Epithelial cell of prostate (primary cell): ENCODE results near the gene CREB3L4.

Source experiments
- DNase-seq: peaks from one replicate; pipeline ENCODE4 v3.0.0-alpha.2; 2011; ENCODE audit warnings: low read depth, low spot score
- H3K27ac ChIP-seq: fragments of 450-650 bp; 2 replicates; pipeline ENCODE4 v1.5.1; 2017; ENCODE audit warnings: mild to moderate bottlenecking

CREB3L4 gene

DNA sequence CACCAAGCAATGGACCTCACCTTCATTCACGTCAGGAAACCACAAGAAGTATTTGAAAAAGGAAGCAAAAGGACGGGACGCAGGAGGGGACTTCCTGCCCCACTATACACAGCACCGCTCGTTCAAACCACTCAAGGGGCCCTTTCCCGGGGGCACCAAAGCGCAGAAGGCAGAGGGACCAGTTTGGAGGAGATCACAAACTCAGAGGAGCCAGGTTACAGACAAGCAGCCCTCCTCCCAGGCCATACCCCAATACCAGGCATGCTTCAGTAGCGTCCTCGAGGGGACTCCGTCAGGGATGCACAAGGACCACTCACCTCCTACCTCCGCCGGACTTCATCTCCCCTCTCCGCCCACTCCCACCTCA lies 10.0 kb upstream of the CREB3L4 start:
- DNase-seq, result no peak
- peak overlapping the region; percentile 83 for H3K27ac ChIP-seq

DNA sequence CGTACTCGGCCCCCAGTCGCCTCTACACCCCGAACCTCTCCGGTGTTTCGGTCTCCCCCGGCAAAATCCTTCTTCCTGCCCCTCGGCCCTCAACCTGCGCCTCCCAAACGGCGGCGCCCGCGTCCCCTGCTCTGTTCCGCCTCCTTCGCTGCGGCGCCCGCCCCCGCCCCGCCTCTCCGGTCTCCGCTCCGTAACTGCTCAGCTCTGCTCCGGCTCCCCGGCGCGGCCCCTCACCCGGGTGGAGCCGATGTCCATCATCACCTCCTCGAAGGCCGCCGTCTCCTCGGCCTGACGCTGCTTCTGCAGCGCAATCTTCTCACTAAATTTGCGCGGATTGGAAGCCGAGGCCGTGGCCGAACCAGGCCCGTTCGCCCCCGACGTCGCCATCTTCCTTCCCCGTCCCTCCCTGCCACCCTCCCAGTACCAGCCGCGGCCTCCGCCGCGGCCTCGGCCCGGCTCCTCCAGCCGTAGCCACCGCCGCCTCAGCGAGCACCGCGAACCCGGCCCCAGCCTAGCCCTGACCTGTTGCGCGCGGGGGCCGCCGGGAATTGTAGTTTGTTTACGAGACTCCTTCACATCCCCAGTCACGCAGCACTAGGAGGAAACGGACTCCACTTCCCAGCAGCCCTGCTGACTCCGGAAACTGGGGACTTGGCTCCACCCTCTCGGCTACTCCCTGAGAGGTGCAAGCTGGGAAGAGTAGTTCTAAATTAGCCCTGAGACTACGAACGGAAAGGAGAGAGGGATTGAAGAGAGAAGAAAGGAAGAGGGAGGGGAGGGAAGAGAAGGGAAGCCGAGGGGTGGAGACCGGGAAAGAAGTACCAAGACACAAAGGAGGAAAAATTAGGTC lies 9.4 kb upstream of the CREB3L4 start, which contains the start of gene CRTC2:
CRTC2 (minus strand) TSS at position 502 of the 850 bp plus-strand sequence; CDS start at position 387, 115 bp downstream.
- peak; percentile 89 for DNase-seq
- peak within 1 kb of the TSS; percentile 83 for H3K27ac ChIP-seq

- H3K27ac ChIP-seq, result peak overlapping the region; percentile 83
Observed at GRCh38 chr1:153958961-153959260, 8.8 kb upstream of the CREB3L4 start.

DNA sequence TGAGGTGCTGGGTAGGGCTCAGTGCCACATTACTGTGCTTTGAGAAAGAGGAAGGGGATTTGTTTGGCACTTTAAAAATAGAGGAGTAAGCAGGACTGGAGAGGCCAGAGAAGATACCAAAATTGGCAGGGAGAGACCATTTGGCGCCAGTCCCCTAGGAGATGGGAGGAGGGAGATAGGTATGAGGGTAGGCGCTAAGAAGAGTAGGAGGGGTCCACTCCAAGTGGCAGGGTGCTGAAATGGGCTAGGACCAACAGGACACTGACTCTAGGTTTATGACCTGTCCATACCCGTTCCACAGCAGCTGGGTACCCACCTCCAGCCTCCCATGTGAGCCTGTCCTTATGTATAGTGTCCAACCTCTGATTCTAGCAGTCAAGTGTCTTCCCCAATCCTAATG lies 8.2 kb upstream of the CREB3L4 start:
- no peak overlapping the region for H3K27ac ChIP-seq
- no peak for DNase-seq

More at GRCh38 chr1:153958961-153959260, 8.8 kb upstream of the CREB3L4 start:
- no peak for DNase-seq

DNA sequence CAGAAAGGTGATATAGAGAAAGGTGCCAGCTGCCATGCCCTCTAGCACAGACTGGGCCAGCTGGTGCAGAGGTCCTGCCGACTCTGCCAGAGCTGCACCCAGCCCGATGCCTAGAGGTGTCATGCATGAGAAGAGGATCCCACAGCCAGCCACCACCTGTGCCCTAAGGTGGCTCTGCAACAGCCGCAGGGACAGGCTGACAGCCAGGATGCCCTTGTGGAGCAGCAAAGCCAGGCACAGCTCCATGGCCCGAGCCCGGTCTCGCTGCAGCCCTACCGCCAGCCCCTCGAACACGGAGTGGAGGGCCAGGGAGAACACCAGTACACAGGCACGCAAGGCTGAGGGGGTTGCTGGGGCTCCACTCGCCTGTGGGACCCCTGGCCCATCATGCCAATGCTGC lies 7.5 kb upstream of the CREB3L4 start:
- no peak for DNase-seq
- H3K27ac ChIP-seq, result no peak overlapping the region

GRCh38 chr1:153961421-153961820 lies 6.3 kb upstream of the CREB3L4 start:
- H3K27ac ChIP-seq, result peak overlapping the region; percentile 93
- no peak for DNase-seq

- DNase-seq, result no peak
- H3K27ac ChIP-seq, result peak overlapping the region; percentile 93
Observed at GRCh38 chr1:153962088-153963029, 5.3 kb upstream of the CREB3L4 start.

- DNase-seq, result peak; percentile 72
- peak within 1 kb of the TSS; percentile 93 for H3K27ac ChIP-seq
Observed at GRCh38 chr1:153963030-153963849, 4.5 kb upstream of the CREB3L4 start, which contains the start of gene SLC39A1. SLC39A1 (minus strand) TSS chr1:153963537; CDS start chr1:153962715, 822 bp downstream.

DNA sequence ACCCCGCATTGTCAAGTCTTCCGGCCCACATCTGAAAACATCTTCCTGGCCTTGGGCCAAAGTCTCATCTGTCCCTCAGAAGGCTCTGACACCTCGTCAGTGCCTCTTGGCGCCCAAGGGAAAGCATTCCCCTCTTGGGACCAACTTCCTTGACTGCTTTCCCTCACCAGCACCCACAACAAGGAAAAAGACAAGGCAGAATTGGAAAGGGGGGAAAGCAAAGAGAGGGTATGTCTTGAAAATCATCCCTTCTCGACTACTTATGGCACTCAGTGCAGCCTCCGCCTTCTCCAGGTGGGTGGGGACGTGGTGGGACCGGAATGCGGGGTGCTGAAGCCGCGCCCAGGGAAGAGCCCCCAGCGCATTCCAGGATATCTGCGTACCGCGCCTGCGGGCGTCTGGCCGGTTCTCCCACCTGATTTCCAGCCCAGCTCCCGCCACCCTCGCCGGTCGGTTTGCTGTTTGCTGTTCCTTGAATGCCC lies 3.8 kb upstream of the CREB3L4 start:
- DNase-seq, result no peak
- peak overlapping the region; percentile 93 for H3K27ac ChIP-seq

DNA sequence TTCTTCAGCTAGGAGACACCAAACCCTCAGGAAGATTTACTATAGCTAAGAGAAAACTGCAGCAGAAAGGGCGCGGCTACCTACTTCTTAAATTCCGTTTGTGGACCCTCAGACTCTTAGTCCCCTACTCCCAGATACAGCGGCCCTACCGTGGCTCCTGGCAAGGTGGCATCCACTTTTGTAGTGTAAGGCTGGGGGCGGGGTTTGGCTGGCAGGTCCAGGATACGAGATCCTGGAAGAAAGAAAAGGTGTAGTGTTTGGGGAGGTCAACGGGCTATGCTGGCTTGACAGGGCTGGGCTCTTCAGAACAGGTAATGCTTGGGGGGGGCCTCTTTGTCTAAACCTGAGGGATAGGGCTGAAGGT lies 280 bp downstream of the CREB3L4 start:
- peak overlapping the region; percentile 79 for H3K27ac ChIP-seq
- no peak for DNase-seq

DNA sequence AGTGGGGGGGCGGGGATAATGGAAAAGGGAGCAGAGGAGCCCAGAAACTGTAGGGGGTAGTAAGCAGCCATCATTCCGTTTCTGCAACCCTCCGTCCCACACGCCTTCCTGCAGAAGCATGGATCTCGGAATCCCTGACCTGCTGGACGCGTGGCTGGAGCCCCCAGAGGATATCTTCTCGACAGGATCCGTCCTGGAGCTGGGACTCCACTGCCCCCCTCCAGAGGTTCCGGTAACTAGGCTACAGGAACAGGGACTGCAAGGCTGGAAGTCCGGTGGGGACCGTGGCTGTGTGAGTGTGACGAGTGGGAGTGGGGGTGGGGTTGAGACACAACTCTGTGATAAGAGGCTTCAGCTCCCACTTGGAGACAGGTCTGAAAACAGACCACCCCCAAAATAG lies 706 bp downstream of the CREB3L4 start:
- H3K27ac ChIP-seq, result no peak overlapping the region
- DNase-seq, result no peak

DNA sequence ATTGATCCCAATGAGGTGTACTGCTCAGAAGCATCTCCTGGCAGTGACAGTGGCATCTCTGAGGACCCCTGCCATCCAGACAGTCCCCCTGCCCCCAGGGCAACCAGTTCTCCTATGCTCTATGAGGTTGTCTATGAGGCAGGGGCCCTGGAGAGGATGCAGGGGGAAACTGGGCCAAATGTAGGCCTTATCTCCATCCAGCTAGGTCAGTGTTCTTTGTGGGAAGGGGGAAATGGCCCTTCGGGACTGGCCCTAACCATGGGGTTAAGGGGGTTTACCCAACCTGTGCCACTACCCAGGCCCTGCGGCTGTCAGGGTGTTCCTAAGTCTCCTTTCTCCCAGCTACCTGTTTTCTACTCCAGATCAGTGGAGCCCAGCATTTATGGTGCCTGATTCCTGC lies 1.3 kb downstream of the CREB3L4 start:
- H3K27ac ChIP-seq, result no peak overlapping the region
- no peak for DNase-seq

DNA sequence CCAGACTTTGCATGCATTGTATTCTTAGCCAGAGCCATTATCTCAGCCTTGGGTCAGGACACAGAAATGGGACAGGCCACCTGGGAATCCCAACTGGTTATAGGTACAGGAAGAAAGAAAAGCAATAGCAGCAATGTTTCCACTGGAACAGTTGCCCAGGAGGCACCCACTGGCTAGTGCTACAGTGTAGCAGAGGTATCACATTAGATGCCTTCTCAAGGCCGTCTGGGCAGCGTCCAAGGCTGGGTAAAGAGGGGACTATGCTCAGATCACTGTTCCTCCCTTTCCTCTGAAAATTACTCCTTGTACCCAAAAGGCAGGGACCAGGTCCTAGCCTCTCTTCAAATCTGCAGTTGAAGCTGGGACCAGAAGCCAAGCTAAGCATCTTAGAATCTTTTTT lies 2.6 kb downstream of the CREB3L4 start:
- no peak overlapping the region for H3K27ac ChIP-seq
- DNase-seq, result no peak

GRCh38 chr1:153973071-153973470 lies 5.4 kb downstream of the CREB3L4 start:
- H3K27ac ChIP-seq, result no peak overlapping the region
- no peak for DNase-seq

DNA sequence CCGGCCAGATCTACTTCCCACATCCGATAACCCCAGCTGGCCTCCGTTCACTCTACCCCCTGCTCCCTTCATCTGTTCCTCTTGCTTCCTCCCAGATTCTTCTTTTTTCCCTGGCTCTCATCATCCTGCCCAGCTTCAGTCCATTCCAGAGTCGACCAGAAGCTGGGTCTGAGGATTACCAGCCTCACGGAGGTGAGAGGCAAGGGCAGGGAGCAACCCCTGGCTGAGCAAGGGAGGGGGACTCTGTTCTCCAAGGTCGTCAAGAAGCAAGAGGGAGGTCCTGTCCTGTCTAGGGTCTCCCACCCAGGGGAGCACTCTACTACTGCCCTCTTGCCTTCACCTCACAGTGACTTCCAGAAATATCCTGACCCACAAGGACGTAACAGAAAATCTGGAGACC lies 5.8 kb downstream of the CREB3L4 start:
- no peak overlapping the region for H3K27ac ChIP-seq
- no peak for DNase-seq

- no peak for DNase-seq
- H3K27ac ChIP-seq, result peak overlapping the region; percentile 58
Observed at GRCh38 chr1:153976819-153977249, 9.1 kb downstream of the CREB3L4 start.

DNA sequence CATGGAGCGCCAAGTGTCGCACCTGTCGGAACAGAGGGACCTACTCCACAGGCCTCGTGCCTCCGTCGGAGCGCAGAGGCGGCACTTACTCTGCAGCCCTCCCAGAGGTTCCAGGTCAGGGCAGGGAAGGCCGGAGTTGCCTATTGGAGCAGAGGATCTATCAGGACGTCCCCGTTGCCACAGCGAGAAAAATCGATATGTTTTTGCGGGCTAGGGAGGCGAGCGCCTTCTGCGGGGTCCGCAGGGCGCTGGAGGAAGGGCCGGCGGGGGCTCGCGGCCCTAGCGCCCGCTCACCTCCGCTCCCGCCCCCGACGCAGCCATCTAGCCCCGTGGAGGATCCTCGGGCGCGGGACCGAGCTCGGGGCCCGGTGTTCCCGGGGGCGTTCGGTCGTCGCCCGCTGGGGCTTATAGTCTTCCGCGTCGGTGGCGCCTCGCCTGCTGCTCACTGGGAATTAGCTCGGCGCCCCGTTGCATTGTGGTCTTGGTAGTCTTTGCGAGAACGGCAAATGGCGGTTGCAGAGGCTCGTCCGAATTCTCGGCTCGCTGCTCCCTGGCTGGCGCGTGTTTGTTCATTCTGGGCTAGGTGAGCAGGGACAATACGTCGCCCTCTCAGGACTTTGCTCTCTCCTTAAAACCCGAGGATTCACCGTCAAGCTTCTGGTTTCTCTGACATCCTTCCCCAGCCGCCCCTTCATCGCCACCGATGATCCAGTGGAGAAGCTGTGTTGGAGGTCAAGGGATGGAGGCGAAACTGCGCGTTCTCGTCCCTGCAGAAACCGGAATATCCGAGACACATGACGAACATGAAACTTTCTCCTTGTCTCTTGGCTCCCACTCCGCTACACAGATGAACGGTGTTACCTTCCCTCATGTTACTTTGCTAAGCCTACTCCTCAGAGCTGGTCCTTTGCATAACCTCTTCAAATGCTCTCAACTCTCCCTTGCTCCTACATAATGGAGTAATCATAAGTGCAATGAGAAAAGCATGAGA lies 9.8 kb downstream of the CREB3L4 start, which contains the start of gene JTB:
JTB (minus strand) TSS at position 425 of the 991 bp plus-strand sequence; CDS start at position 3, 422 bp downstream.
- DNase-seq, result no peak
- peak within 1 kb of the TSS; percentile 58 for H3K27ac ChIP-seq

DNA sequence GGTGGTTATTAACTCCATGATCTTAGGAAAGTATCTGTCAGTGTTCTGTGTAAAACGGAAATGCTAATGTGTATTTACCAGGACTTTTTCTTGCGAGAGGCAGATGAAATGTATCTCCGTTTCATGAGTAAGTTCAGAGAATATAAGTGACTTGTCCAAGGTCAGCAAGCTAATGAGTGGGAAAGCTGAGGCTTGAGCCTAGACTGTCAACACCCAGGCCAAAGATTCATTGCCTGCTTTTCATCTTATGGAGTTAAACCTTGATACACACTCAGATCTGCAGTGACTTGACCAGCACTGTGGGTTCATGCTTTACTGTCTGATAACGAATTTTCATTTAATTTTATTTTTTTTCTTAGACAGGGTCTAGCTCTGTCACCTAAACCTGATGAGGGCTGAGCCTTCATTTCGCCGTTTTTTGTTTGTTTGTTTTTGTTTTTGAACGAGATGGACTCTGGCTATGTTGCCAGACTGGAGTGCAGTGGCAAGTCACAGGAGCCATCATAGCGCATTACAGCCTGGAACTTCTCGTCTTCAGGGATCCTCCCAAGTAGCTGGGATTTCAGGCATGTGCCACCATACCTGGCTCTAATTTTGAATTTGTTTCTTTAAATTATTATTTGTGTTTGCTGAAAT lies 10.7 kb downstream of the CREB3L4 start:
- H3K27ac ChIP-seq, result peak overlapping the region; percentile 58
- DNase-seq, result no peak
